ENCODE results near the gene CLTB. TPM values are rescaled to one million over a fixed set of nuclear protein-coding genes. Genes with fewer than 3 reads are reported as not detected.
"Not testable (repeated sequence)": the region's sequence is repeated elsewhere in the genome, so short reads cannot be mapped to it uniquely, and the experiment has no call there.

CLTB gene
- total RNA-seq, 1 donor from 2014 or later: 84.7 TPM

DNA sequence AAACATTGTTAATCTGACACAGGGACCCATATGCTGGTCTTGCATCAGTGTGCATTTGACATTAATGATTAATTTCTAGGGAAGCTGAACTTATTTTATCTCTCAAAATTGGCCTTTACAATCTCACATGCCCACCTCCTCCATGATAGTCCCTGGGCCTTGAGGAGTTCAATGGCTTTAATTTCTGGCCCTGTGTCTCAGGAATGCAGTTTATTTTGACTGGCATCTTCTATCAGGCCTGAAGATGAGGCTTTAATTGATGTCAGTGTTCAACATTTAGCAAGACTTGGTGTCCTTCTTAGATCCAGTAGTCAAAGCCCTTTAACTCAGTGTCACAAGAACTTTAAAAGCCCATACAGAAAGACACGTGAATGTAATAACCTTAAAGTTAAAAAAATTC is 10.5 kb upstream of the CLTB start:
- no peak for DNase-seq

DNA sequence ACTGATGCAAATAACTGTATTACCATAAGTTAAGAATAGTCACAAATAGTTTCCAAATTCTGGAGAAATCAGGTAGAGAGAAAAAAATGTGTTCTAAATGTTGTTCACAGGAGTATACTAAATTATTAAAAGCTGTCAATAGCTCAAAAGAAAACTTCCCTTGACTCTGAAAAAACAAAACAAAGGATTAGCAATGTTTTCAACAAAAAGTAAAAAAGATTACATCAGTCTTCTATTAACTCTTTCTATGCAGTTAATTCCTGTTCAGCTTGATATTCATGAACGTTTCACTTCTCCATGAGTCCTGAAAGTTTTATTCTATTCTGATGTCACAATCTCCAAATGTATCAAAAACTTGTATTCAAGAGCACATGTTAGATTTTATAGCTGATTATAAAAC is 9.5 kb upstream of the CLTB start:
- DNase-seq: no peak

DNA sequence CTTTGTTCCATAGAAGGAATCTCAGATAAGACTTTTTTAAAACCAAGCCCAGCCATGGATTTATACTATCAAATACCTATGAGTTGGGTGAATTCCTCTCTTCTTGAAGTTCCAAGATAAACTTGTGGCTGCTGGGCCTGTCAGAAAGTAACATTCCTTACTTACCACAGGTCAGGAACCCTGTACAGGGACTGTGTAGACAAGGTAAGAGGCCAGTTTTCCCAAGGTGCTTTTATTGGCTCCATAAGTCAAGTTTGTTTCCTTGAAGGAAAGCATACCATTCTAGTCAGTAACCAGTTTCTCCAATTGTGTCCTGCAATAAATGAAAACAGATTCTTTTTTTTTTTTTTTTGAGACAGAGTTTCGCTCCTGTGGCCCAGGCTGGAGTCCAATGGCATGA is 8.8 kb upstream of the CLTB start:
- DNase-seq: no peak

DNA sequence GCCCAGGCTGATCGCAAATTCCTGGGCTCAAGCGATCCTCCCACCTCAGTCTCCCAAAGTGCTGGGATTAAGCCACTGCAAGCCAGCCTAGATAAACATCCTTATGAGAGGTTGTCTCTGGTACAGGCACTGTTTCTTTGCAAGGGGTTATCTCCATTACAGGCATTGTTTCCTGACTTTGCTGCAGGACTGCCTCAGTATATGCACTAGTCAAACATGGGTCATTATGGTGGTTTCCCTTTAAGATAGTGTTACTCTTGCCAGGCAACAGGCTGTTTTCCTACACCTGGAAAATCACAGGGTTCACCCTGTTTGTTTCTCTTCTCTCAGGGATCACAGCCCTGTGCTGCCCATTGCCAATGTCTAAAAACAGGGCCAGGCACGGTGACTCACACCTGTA is 7.8 kb upstream of the CLTB start:
- no peak for DNase-seq

- DNase-seq: no peak
These were observed 4.7 kb upstream of the CLTB start for GRCh38 chr5:176420972-176421544.

- DNase-seq: no peak
These were observed 3.7 kb upstream of the CLTB start for GRCh38 chr5:176420086-176420485.

- no peak for DNase-seq
These were observed 1.9 kb upstream of the CLTB start for GRCh38 chr5:176418251-176418650.

DNA sequence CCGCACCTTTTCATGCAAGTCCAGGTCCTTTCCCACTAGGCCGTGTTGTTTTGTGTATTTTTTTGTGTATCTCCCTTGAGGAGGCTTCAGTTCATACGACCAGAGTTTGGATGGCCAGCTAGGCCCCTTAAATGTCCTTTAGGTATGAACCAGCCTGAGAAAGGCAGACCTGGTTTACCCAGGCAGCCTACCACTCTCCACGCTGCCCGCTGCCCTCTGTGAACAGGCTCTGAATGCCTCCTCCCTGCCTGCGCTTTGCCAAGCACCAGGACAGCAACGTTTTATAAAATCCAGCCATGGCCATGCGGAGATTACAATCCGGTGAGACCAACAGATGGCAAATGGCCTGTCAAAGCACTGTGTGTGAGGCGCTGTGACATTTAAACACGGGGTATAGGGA is 626 bp upstream of the CLTB start:
- DNase-seq: no peak

DNA sequence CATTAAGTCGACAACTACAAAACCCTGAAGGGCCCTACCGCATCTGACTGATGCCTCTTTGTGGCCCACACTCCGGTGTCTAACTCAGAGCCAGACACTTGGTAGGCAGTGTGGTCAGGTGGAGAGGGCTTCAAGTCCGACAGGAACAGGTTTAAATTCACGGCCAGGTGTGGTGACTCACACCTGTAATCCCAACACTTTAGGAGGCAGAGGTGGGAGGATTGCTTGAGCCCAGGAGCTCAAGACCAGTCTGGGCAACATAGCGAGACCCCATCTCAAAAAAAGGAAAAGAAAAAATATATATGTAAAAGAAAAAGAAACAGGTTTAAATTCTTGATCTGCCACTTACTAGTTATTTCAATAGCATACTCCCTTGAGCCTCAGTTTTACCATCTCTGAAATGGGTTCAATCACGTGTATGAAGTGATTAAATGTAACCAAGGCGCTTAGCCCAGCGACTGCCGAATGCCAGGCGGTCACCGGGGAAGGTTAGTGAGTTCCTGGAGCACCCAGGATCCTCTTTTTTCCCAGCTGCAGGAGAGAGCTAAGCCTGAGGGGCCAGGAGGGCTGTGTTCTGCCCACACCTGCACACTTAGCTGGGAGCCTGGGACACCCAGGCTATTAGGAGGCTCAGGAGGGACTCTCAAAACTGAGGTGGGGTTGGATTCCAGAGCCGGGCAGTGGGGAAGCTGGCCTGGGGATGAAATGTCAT is 943 bp downstream of the CLTB start:
- DNase-seq: peak; percentile 19

GRCh38 chr5:176414704-176415103 is 1.6 kb downstream of the CLTB start:
- DNase-seq: no peak

DNA sequence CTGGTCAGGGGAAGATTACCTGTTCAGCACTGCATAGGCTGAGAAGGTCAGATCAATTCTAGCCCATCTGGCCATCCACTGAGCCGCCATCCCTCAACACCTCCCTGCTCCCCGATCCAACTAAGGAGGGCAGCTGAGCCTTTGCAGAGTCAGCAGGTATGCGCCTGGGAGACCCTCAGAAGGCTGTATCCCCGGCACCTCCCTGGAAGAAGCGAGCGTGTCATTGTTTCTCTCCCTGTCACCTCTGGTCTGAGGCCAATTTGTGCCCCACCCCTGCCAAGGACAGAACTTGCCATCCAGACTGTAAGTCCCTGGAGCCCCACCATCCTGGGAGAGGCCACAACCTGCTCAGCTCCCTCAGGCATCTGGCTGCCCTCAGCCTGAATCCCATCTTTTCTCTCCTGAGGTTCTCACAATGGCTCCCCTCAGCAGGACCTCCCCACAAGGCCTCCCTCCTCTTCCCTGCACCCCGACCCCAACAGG is 2.6 kb downstream of the CLTB start:
- no peak for DNase-seq

DNA sequence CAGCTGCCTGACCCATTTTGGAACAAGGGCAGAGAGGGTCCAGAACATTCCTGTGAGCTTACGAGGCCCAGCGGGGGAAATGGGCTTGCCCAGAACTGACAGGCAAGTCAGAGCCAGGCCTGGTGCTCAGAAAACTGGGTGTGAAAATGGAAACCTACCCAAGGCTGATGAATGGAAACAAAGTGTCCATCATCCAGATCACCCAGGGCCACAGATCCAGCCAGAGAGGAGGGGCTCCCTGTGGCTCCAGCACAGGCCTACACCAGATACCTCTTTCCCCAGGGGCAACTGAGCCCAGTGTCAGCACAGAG is 3.1 kb downstream of the CLTB start:
- no peak for DNase-seq

GRCh38 chr5:176412517-176413254 is 3.7 kb downstream of the CLTB start:
- DNase-seq: no peak

DNA sequence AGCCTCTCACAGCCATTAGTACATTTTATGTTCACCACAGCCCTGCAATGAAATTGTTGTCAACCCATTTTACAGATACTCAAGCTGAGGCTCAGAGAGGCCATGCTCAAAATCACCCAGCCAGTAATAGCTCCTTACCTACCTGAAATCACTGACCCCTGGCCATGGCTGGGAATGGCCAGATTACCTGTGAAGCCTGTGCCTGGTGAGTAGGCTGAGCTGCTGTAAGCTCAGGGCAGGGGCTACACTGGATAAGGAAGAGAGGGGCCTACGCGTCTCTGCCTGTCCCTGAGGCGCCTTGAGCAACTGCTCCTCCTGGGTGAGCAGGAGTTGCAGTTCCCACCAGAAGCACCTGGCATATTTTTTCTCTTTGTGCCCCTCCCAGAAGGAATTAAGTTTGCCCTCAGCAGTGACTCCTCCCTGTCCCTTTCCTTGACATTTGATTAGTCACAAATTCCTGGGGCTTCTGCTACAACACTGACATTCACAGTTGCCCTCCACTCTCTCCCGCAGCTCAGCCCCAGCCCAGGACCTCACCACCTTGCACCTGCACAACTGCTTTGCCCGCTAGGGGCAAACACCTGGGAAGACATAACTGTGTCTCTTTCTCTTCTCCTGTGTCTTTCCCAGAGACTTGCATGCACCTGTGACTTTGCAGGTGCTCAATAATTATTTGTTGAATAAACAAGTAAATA is 5.7 kb downstream of the CLTB start:
- no peak for DNase-seq

DNA sequence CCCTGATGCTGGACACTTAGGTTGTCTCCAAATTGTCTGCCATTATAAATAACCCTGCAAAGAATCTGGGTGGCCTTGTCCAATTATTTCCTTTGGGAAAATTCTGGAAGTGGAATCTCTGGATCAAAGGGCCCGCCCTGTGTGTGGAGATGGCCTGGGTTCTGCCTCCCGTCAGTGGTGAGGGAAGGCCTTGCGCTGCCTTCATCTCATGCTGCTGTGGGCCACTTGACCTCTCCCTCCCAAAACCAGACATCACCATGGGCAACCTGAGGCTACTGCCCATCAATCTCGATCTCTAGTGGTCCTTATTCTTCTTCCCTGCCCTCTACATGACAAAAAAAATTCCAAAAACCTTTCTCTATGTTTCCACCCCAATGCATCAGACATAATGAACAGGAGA is 6.6 kb downstream of the CLTB start:
- DNase-seq: no peak

GRCh38 chr5:176408590-176408989 is 7.7 kb downstream of the CLTB start:
- no peak for DNase-seq

- DNase-seq: not testable (repeated sequence)
These were observed 8.1 kb downstream of the CLTB start for GRCh38 chr5:176408252-176408573.

- DNase-seq: no peak
These were observed 8.7 kb downstream of the CLTB start for GRCh38 chr5:176407456-176408251.

- DNase-seq: no peak
These were observed 9.8 kb downstream of the CLTB start for GRCh38 chr5:176406436-176407052.

- no peak for DNase-seq
These were observed 10.5 kb downstream of the CLTB start for GRCh38 chr5:176405656-176406435.

Data from tongue (tissue), 2 donors.